ENCODE data around the gene RHBDF2.

Gene RHBDF2

GRCh38 chr17:76501018-76501826 lies at the start of gene RHBDF2:
RHBDF2 (minus strand) TSS chr17:76501423; CDS start chr17:76481524, 19,899 bp downstream.
- DNase-seq: peak; percentile 61

GRCh38 chr17:76549539-76549938 lies 48.3 kb upstream of the RHBDF2 start:
- no peak for DNase-seq

- DNase-seq: no peak
Observed at GRCh38 chr17:76549215-76549518, 47.9 kb upstream of the RHBDF2 start.

DNA sequence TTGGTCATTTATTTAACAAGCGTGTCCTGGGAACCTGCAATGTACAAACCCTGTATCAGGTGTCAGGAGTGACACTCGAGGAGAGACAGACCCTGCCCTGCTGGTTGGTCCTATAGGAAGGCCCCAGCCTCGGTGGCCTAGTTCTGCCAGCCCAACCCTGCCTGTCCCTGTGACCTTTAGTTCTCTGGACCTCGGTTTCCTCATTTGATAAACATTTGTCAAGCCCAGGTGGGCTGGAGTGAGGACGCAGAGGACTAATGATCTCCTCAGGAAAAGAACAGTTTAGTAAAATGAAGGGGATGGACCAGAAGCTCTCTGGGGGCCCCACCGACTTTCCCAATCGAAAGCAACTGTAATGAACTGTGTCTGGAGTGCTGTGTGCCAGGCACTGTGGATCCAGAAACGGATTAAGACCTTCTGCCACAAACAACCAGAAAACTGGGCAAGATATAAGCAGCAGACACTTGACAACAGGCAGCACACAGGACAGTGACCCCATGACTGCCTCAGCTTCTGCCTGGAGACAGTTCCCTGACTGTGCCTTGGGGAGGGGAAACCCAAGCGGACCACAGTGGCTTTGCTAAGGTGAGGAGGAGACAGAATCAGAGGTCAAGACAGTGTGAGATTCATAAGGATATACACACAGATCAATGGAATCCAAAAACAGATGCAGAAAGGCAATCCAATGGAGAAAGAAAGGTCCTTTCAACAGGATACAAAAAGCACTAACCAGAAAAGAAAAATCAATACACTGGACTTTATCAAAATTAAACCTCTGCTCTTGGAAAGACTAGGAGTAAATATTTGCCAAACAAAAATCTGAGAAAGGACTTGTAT lies 47.4 kb upstream of the RHBDF2 start:
- no peak for DNase-seq

DNA sequence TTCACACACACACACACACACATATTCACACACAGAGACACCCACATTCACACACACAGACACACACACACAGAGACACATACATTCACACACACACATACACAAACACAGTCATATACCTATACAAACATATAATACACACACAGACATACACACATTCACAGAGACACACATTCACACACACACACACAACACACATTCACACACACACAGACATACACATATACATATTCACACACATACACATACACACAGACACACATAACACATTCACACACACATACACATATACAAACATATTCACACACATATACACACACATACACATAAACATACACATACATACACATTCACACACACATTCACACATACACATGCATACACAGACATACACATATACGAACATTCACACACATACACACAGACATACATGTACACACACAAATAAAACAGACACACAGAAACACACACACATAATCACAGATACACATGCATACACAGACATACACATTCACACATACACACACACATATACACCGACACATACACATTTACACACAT lies 46.5 kb upstream of the RHBDF2 start:
- DNase-seq: no peak

DNA sequence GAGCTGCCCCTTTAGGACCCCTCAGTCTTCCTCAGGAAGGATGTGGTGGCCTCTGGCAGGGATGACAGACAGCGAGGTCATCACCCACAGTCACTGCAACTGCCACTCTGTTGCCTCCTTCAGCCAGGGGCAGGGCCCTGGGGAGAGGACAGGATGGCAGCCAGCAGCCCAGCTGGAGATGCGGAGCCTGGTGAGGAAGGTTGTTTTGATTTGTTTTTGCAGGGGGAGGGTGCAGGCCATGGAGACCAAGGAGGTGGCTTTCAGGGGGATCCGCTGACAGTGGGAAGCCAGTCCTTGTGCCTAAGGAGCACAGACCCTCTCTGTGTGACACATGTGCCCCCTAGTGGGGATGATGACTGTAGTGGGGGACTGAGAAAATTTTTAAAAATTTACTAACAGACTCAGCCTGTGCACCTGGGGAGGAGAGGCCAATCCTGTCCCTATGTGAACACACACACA lies 46.0 kb upstream of the RHBDF2 start:
- DNase-seq: peak; percentile 53

DNA sequence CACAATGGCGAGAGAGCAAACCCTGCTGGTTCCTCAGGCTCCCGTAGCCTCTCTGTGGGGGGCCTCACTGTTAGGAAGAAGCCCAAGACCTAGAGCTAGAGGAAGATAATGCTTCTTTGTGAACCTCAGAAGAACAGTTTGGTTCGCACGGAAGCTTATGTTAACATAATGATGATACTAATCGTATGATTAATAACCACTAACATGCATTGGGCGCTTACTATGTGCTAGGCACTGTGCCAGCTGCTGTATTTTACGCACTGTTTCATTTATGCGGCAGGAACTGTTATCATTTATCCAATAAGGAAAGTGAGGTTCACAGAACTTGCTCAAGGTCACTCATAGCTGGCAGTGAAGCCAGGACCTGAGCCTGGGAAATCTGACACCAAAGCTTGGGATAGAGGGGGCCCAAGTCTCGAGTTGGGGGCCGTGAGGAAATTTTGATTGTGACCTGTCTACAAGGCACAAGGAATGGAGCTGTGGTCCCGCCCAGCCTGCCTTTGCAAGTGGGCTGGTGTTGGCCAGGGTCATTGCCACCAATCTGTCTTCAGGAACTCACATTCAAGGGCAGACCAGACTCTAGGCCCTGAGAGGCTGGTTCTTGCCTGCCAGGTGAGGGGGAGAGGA lies 45.4 kb upstream of the RHBDF2 start:
- no peak for DNase-seq

DNA sequence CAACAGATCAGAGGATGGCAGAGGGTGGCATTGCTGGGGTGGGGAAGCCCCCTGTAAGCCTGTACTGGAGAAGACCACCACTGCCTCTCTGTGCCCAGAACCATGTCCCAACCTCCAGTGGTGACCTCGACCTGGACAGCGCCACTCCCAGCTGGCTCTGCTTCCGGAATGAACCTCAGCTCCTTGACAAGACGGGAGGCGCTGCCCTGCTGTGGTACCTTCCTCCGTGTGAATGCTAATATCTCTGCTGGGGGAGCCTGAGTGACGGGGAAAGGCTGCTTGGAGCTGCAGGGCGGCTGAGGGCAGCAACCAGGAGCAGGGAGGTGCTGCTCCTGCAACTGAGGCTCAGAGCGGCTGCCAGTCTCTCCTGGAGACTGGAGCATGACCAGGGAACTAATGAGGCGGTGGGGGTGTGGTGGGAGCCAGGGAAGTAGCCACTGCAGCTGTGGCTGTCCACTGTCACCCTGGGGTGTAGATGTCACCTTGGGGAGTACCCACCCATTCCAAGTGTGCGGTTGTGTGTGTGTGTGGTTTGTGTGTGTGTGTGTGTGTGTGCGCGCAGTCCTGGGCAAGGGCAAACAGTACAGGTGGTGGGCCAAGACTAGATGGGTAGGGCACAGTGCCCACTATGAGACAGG lies 44.8 kb upstream of the RHBDF2 start:
- no peak for DNase-seq

DNA sequence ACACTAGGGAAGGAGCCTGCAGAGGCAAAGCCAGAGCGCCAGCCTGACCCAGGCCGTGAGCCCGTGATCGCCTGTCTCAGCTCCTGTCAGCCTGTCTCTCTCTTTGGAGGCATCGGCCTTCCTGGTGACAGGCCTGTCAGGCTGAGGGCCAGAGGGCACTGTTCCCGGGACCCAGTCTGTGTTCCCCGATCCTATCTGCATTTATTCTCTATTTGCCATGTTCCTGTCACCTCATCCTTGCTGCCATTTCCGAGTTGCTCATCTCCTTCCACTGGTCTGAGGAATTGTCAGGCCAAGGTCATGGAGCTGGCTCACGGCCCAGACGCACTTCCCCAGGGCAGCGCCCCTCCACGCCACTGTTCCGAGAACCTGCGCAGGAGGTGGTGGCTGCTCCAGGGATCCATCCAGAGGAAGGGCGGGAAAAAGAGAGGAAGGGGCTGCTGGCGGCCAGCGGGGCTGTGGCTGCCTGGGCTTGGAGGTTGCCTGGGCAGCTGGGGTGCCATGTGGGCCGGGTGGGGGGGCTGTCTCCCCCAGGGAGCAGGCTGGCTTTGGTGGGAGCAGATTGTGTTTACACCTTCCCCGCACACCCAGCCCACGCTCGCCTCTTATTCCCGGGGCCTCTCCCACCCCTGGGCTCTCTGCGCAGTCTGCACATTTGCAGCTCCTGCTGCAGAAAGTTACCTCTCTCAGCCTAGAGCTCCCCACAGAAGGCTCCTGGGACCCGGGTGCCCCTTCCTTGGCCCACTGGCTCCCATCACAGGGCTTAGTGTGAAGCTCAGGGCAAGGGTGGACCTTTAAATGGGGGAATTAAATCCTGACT lies 43.5 kb upstream of the RHBDF2 start:
- no peak for DNase-seq

- DNase-seq: no peak
Observed at GRCh38 chr17:76543826-76544545, 42.8 kb upstream of the RHBDF2 start.

- no peak for DNase-seq
Observed at GRCh38 chr17:76543482-76543825, 42.2 kb upstream of the RHBDF2 start.

DNA sequence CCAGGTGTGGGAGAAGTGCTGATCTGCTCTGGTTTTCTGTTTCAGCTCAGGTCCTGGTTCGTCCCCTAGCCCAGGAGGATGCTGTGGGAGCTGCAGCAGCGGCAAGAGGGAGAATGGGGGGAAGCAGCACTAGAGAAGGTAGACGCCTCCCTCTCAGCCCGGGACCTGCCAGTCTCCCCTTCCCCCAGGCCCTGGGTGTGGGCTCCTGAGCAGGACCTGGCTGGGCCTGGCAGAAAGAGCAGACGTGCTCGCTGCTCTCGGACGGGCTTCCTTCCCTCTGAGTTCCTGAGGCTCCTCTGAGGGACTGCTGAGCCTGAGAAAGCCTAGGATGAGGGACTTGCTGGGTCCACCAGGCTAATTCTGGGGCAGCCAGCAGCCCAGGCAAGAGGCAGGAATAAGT lies 41.8 kb upstream of the RHBDF2 start:
- DNase-seq: no peak

- no peak for DNase-seq
Observed at GRCh38 chr17:76542566-76542971, 41.3 kb upstream of the RHBDF2 start.

- DNase-seq: no peak
Observed at GRCh38 chr17:76541739-76542454, 40.7 kb upstream of the RHBDF2 start.

DNA sequence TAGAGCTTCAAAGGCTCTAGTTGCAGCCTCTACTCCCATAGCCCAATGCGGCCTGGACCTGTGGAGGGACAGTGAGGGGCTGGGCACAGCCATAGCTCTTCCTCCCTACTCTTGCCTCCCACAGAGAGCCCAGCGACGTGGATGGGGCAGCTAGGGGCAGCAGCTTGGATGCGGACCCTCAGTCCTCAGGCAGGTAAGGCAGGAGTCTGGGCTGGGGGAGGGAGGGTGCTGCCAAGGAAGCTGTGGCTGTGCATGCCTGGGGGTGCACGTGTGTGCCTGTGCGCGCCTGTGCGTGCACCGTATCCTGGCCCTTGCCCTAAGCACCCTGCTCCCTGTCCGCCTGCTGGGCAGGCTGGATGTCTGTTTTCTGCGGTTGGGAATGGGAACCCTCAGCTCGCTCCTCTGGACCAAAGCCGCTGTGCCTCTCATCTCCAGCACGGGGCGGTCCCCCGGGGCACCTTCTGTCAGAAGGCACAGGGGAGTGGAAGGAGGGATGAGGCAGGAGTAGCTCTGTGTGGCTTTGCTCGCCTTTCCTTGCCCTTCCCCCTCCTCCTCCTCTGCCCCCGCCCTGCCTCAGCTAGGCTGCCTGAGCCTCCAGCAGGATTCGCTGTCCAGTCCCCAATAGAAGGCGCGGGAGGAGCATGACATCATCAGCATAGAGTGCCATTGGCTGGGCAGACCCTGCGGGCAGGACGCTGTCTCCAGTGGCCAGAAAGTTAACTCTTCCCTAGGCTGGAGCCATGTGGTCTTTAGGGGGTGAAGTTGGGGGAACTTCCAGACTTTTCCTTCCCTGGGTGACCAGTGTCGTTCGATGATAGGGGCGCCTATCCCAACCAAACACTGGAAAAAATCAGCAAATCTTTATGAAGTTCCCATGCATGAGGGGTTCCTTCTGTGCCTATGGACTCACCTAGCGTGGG lies 39.4 kb upstream of the RHBDF2 start:
- DNase-seq: peak; percentile 77

- DNase-seq: no peak
Observed at GRCh38 chr17:76539631-76540271, 38.5 kb upstream of the RHBDF2 start, which contains the start of gene PRCD. PRCD (plus strand) TSS chr17:76540044; CDS start chr17:76540142, 98 bp downstream.

DNA sequence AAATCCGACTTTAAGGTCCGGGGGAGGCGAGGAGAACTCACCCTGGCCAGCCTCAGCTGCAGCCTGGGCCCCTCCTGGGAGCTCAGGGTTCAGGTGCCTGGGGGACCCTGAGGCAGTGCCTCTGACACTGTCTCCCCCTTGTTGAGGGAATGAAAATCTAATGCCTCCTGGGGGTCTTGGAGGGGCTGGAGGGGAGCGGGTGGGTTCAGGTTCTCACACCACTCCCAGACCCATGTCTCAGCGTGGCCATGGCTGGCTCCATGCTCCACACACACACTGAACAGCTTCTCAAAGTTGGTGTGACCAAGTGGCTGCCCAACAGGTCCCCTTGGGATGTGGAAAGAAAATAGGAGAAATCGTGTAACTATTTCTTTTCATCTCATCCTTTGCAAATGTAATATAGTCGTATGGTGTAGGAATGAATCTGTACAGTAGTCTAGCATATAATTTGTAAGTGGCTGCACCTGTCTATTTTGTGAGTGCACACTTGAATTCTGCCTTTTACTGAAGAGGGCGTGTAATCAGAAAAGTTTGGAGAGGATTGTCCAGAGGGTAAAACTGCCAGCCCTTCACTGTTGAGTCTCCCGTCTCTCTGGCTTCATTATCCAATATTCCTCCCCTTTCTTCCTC lies 37.8 kb upstream of the RHBDF2 start:
- no peak for DNase-seq

- DNase-seq: no peak
Observed at GRCh38 chr17:76538281-76538931, 37.2 kb upstream of the RHBDF2 start.

Data from NCI-H1105 treated with DMSO at 0.1 percent for 48 hours (cell line).